ENCODE measurements around the gene GALNT2.
A peak's percentile ranks its signal among the peaks of the same experiment; 100 is the strongest.

GALNT2 gene

DNA sequence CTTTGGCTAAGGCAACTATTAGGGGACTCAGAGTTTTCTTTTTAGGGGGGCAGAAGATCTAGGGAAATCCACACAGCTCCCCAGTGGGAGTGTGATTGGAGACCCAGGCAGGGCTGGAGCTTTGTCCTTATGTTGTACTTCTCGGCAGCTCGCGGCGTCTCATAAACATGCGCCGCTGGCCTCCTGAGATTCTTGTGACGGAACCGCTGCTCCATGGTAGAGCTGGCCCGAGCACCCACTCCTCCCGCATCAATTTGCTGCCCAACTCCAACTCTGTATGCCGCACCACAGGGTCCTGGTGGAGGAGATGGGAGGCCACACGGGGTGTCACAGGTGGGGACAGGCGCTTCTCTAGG, 143.9 kb downstream of the GALNT2 start:
- H3K9ac ChIP-seq (ENCODE audit: low read length): peak overlapping the region; percentile 59
- no peak for DNase-seq (ENCODE audit: low read depth)

GRCh38 chr1:230211436-230212145, 144.6 kb downstream of the GALNT2 start:
- DNase-seq (ENCODE audit: low read depth): no peak
- Histone ChIP-seq H3K4me1 (ENCODE audit: control insufficient read depth, insufficient read depth, low read length) (peaks cover 46% of the 10 kb centered on the region), H3K4me3 (ENCODE audit: low read length) (no peak overlapping the region), H3K9me3 (ENCODE audit: control insufficient read depth, low read length) (no peaks in the 10 kb centered on the region), H3K36me3 (ENCODE audit: control insufficient read depth, insufficient read depth, low read length, severe bottlenecking) (peaks cover 7% of the 10 kb centered on the region), H3K9ac (ENCODE audit: low read length) (no peak overlapping the region), H3K27me3 (replicated peaks; ENCODE audit: control insufficient read depth, insufficient read depth, low read length) (no peaks in the 10 kb centered on the region)

More for the DNA sequence above, 143.9 kb downstream of the GALNT2 start:
- Histone ChIP-seq H3K9me3 (ENCODE audit: control insufficient read depth, low read length) (no peaks in the 10 kb centered on the region), H3K4me1 (ENCODE audit: control insufficient read depth, insufficient read depth, low read length) (peaks cover 48% of the 10 kb centered on the region), H3K4me3 (ENCODE audit: low read length) (peak overlapping the region; percentile 40), H3K27me3 (replicated peaks; ENCODE audit: control insufficient read depth, insufficient read depth, low read length) (no peaks in the 10 kb centered on the region), H3K36me3 (ENCODE audit: control insufficient read depth, insufficient read depth, low read length, severe bottlenecking) (peaks cover 7% of the 10 kb centered on the region)

GRCh38 chr1:230212405-230212936, 145.4 kb downstream of the GALNT2 start:
- Histone ChIP-seq H3K27me3 (replicated peaks; ENCODE audit: control insufficient read depth, insufficient read depth, low read length) (no peaks in the 10 kb centered on the region), H3K4me3 (ENCODE audit: low read length) (no peak overlapping the region), H3K36me3 (ENCODE audit: control insufficient read depth, insufficient read depth, low read length, severe bottlenecking) (peaks cover 2% of the 10 kb centered on the region), H3K9me3 (ENCODE audit: control insufficient read depth, low read length) (no peaks in the 10 kb centered on the region), H3K9ac (ENCODE audit: low read length) (no peak overlapping the region), H3K4me1 (ENCODE audit: control insufficient read depth, insufficient read depth, low read length) (peaks cover 46% of the 10 kb centered on the region)
- no peak for DNase-seq (ENCODE audit: low read depth)

- Histone ChIP-seq H3K9ac (ENCODE audit: low read length) (peak overlapping the region; percentile 41), H3K9me3 (ENCODE audit: control insufficient read depth, low read length) (no peaks in the 10 kb centered on the region), H3K4me3 (ENCODE audit: low read length) (peak overlapping the region; percentile 30), H3K4me1 (ENCODE audit: control insufficient read depth, insufficient read depth, low read length) (peaks cover 40% of the 10 kb centered on the region), H3K36me3 (ENCODE audit: control insufficient read depth, insufficient read depth, low read length, severe bottlenecking) (no peaks in the 10 kb centered on the region), H3K27me3 (replicated peaks; ENCODE audit: control insufficient read depth, insufficient read depth, low read length) (no peaks in the 10 kb centered on the region)
- peak; percentile 22 for DNase-seq (ENCODE audit: low read depth)
Observed at GRCh38 chr1:230215031-230215430, 148.0 kb downstream of the GALNT2 start.

DNA sequence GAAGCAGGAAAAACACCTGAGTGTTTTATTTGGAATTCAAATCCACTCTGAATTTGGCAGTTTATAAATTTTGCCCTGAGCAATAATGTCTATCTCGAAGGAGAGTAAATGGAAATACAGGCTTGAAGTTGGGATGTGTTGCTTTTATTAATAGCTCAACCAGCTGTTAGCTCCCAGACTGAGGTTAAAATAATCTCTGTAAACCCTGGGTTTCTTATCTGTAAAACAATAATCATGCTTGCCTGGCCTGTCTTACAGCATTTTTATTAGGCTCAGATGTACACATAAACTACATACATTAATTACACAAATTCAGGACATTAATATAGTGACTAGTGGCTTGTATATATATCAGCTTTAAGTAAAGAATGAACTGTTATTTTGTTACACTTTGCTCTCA, 148.5 kb downstream of the GALNT2 start:
- Histone ChIP-seq H3K27me3 (replicated peaks; ENCODE audit: control insufficient read depth, insufficient read depth, low read length) (no peaks in the 10 kb centered on the region), H3K36me3 (ENCODE audit: control insufficient read depth, insufficient read depth, low read length, severe bottlenecking) (no peaks in the 10 kb centered on the region), H3K9me3 (ENCODE audit: control insufficient read depth, low read length) (no peaks in the 10 kb centered on the region), H3K9ac (ENCODE audit: low read length) (peak overlapping the region; percentile 41), H3K4me1 (ENCODE audit: control insufficient read depth, insufficient read depth, low read length) (peaks cover 40% of the 10 kb centered on the region), H3K4me3 (ENCODE audit: low read length) (no peak overlapping the region)
- DNase-seq (ENCODE audit: low read depth): no peak

GRCh38 chr1:230216896-230217295, 149.9 kb downstream of the GALNT2 start:
- Histone ChIP-seq H3K36me3 (ENCODE audit: control insufficient read depth, insufficient read depth, low read length, severe bottlenecking) (no peaks in the 10 kb centered on the region), H3K27me3 (replicated peaks; ENCODE audit: control insufficient read depth, insufficient read depth, low read length) (no peaks in the 10 kb centered on the region), H3K9me3 (ENCODE audit: control insufficient read depth, low read length) (no peaks in the 10 kb centered on the region), H3K9ac (ENCODE audit: low read length) (no peak overlapping the region), H3K4me3 (ENCODE audit: low read length) (no peak overlapping the region), H3K4me1 (ENCODE audit: control insufficient read depth, insufficient read depth, low read length) (peaks cover 35% of the 10 kb centered on the region)
- DNase-seq (ENCODE audit: low read depth): no peak

GRCh38 chr1:230218667-230219066, 151.6 kb downstream of the GALNT2 start:
- H3K9me3 ChIP-seq (ENCODE audit: control insufficient read depth, low read length): no peaks in the 10 kb centered on the region
- H3K9ac ChIP-seq (ENCODE audit: low read length): no peak overlapping the region
- no peak for DNase-seq (ENCODE audit: low read depth)
- no peaks in the 10 kb centered on the region for H3K27me3 ChIP-seq (replicated peaks; ENCODE audit: control insufficient read depth, insufficient read depth, low read length)
- no peaks in the 10 kb centered on the region for H3K36me3 ChIP-seq (ENCODE audit: control insufficient read depth, insufficient read depth, low read length, severe bottlenecking)
- H3K4me1 ChIP-seq (ENCODE audit: control insufficient read depth, insufficient read depth, low read length): peaks cover 47% of the 10 kb centered on the region
- no peak overlapping the region for H3K4me3 ChIP-seq (ENCODE audit: low read length)

- Histone ChIP-seq H3K4me3 (ENCODE audit: low read length) (no peak overlapping the region), H3K27me3 (replicated peaks; ENCODE audit: control insufficient read depth, insufficient read depth, low read length) (no peaks in the 10 kb centered on the region), H3K4me1 (ENCODE audit: control insufficient read depth, insufficient read depth, low read length) (peaks cover 45% of the 10 kb centered on the region), H3K9me3 (ENCODE audit: control insufficient read depth, low read length) (no peaks in the 10 kb centered on the region), H3K9ac (ENCODE audit: low read length) (no peak overlapping the region), H3K36me3 (ENCODE audit: control insufficient read depth, insufficient read depth, low read length, severe bottlenecking) (no peaks in the 10 kb centered on the region)
- no peak for DNase-seq (ENCODE audit: low read depth)
Observed at GRCh38 chr1:230219174-230220067, 152.4 kb downstream of the GALNT2 start.

GRCh38 chr1:230220478-230220877, 153.4 kb downstream of the GALNT2 start:
- Histone ChIP-seq H3K27me3 (replicated peaks; ENCODE audit: control insufficient read depth, insufficient read depth, low read length) (no peaks in the 10 kb centered on the region), H3K9me3 (ENCODE audit: control insufficient read depth, low read length) (no peaks in the 10 kb centered on the region), H3K4me3 (ENCODE audit: low read length) (no peak overlapping the region), H3K9ac (ENCODE audit: low read length) (no peak overlapping the region), H3K4me1 (ENCODE audit: control insufficient read depth, insufficient read depth, low read length) (peaks cover 35% of the 10 kb centered on the region), H3K36me3 (ENCODE audit: control insufficient read depth, insufficient read depth, low read length, severe bottlenecking) (no peaks in the 10 kb centered on the region)
- DNase-seq (ENCODE audit: low read depth): no peak

- no peaks in the 10 kb centered on the region for H3K36me3 ChIP-seq (ENCODE audit: control insufficient read depth, insufficient read depth, low read length, severe bottlenecking)
- H3K9me3 ChIP-seq (ENCODE audit: control insufficient read depth, low read length): no peaks in the 10 kb centered on the region
- H3K4me3 ChIP-seq (ENCODE audit: low read length): no peak overlapping the region
- DNase-seq (ENCODE audit: low read depth): no peak
- no peak overlapping the region for H3K9ac ChIP-seq (ENCODE audit: low read length)
- H3K4me1 ChIP-seq (ENCODE audit: control insufficient read depth, insufficient read depth, low read length): peaks cover 34% of the 10 kb centered on the region
- no peaks in the 10 kb centered on the region for H3K27me3 ChIP-seq (replicated peaks; ENCODE audit: control insufficient read depth, insufficient read depth, low read length)
Observed at GRCh38 chr1:230220907-230221306, 153.9 kb downstream of the GALNT2 start.

- DNase-seq (ENCODE audit: low read depth): no peak
Observed at GRCh38 chr1:230222678-230223077, 155.6 kb downstream of the GALNT2 start.

More at GRCh38 chr1:230222678-230223077, 155.6 kb downstream of the GALNT2 start:
- Histone ChIP-seq H3K4me3 (ENCODE audit: low read length) (peak overlapping the region; percentile 71), H3K36me3 (ENCODE audit: control insufficient read depth, insufficient read depth, low read length, severe bottlenecking) (no peaks in the 10 kb centered on the region), H3K9me3 (ENCODE audit: control insufficient read depth, low read length) (no peaks in the 10 kb centered on the region), H3K9ac (ENCODE audit: low read length) (peak overlapping the region; percentile 71), H3K27me3 (replicated peaks; ENCODE audit: control insufficient read depth, insufficient read depth, low read length) (no peaks in the 10 kb centered on the region), H3K4me1 (ENCODE audit: control insufficient read depth, insufficient read depth, low read length) (peaks cover 35% of the 10 kb centered on the region)
